K562 treated with DMSO at 1 percent for 12 hours (cell line): ENCODE data around the gene FGF11. TPM values are rescaled to one million over a fixed set of nuclear protein-coding genes. Genes with fewer than 3 reads are reported as not detected.

ENCODE experiments used
- total RNA-seq: library from RNA; unstranded; fragments of 300-600 nt; gene quantifications from 2 replicates; pipeline ENCODE4 v1.2.3, GENCODE V29; 2022; ENCODE audit not compliant: insufficient read depth

Gene FGF11
- total RNA-seq, result 3.8 and 6.1 TPM in 2 replicates

DNA sequence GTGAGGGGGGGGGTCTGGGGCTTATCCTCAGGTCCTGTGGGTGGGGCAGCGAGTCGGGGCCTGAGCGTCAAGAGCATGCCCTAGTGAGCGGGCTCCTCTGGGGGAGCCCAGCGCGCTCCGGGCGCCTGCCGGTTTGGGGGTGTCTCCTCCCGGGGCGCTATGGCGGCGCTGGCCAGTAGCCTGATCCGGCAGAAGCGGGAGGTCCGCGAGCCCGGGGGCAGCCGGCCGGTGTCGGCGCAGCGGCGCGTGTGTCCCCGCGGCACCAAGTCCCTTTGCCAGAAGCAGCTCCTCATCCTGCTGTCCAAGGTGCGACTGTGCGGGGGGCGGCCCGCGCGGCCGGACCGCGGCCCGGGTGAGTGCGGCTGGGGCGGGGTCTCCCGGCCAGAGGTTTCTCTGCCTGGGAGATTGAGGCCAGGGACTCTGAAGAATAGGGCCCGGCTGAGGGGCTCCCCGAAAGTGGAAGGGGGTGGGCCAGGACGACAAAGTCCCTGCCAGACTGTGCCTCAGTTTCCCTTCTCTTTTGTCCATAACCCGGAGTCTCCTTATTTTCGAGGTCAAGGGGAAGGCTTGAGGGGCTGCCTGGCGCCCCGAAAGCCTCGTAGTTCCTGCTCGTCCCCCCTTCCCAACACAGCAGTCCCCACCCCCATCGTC, at the start of gene FGF11:
Gene FGF11 (plus strand): TSS at position 51 of the 651 bp plus-strand sequence. CDS start 109 bp downstream, at position 160.

DNA sequence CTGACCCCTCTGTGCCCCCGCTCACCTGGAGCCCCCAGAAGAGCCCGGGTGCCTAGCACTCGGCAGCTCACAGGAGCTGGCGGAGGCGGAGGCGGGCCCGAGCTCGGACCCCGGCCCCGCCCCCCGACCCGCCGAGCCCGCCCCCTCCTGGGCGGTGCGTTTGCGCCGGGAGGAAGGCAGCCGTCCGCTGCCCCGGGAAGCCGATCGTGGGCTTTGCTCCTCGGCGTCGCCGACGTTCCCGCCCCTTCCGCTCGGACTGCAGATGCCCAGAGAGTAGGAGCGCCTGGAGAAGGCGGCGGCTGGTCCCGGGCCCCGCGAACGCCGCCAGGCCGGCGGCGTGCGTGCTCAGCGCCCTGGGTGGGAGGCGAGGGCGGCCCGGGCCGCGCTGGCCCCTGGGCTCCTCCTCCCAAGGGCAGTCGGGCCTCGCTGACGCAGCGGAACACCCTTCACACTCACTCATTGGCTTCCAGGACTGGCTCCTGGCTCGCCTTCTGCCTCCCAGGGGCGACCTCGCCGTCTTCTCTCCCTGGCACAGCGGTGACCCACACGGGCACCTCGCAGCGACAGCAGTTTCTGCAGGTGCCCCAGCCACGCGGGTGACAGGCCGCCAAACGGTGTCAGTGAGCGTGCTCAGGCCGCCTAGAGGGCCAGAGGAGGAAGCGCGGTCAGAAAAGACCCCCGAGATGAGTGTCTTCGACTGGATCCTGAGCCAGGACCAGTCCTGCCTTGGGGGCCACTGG, 44.7 kb upstream of the FGF11 start, which contains the start of gene PLSCR3:
Gene PLSCR3 (minus strand): TSS at position 74 of the 740 bp plus-strand sequence. CDS start 415 bp downstream, outside the sequence.

GRCh38 chr17:7403977-7404736, 35.2 kb upstream of the FGF11 start, which contains the start of gene TMEM256:
TMEM256 (minus strand) TSS chr17:7404097; CDS start chr17:7404084, 13 bp downstream.

GRCh38 chr17:7407485-7408251, 31.6 kb upstream of the FGF11 start, which contains the start of gene NLGN2:
NLGN2 (plus strand) TSS chr17:7407845; CDS start chr17:7408256, 411 bp downstream.

GRCh38 chr17:7419819-7420610, 19.3 kb upstream of the FGF11 start, which contains the start of gene SPEM1:
SPEM1 (plus strand) TSS chr17:7420324; CDS start chr17:7420385, 61 bp downstream.

GRCh38 chr17:7425316-7425715, 14.0 kb upstream of the FGF11 start, which contains the start of gene SPEM2:
SPEM2 (plus strand) TSS chr17:7425616; CDS start chr17:7425689, 73 bp downstream.

DNA sequence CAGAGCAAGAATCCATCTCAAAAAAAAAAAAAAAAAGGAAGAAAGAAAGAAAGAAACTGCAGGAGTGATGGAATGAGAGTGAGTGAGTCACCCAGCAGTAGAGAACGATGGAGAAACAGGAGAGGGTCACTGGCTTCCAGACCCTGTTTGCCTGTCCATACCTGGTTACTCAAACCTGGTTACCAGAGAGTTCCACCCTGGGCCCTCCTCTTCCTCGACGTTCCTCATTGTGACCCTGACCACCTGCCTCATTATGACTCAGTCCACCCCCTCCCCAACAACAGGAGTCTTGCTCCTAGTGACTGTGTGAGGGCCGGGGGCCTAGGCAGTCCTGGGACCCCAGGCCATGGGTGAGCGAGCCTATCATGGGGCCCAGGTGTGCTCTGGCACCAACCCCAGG, 10.8 kb upstream of the FGF11 start, which contains the start of gene SPEM3:
Gene SPEM3 (plus strand): TSS at position 301 of the 400 bp plus-strand sequence. CDS start 46 bp downstream, at position 347.

GRCh38 chr17:7444682-7445618, 5.6 kb downstream of the FGF11 start, which contains the start of gene CHRNB1:
CHRNB1 (plus strand) TSS chr17:7445061; CDS start chr17:7445128, 67 bp downstream.

DNA sequence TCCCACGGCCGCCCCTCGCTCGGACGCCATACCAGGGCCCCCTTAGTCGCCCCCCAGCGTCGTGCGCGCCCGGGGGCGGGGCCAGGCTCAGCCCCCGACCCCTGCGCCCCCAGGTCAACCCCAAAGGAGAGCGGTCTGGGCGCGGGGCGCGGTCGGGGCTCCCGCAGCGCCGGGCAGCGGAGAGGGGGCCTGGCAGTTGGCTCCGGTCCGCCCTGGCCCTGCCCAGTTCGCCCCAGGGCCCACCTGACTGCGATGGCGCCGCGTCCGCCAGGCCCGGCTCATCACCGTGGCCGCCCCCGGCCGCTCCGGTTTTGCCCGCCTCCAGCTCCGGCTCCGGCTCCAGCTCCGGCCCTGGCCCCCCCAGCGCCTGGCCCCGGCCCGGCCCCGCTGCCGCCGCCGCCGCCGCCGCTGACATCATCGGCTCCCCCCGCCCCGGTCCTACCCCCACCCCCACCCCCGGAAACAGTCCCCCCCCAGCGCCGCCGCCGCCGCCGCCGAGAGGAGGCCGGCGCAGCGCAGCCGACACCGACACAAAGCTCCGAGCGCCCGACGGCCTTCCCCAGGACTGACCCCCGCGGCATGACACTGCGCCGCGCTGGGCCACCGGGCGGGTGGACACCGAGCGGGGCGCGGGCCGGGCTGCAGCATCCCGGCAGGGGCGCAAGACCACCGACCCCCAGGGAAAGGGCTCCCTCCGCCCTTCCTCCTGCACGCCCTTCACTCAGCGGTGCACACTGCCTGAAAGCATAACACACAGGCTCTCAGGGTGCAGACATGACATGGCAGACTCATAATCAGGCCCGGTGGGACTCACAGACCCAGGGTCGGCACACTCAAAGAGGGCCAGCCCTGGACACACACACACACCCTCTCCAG, 40.1 kb downstream of the FGF11 start, which contains the start of gene ZBTB4:
Gene ZBTB4 (minus strand): TSS at position 419 of the 876 bp plus-strand sequence. CDS start 12,830 bp downstream, outside the sequence.

GRCh38 chr17:7481275-7481674, 42.0 kb downstream of the FGF11 start, which contains the start of gene SLC35G6:
SLC35G6 (plus strand) TSS chr17:7481446; CDS start chr17:7481517, 71 bp downstream.

GRCh38 chr17:7484067-7484918, 45.0 kb downstream of the FGF11 start, which contains the start of gene POLR2A:
POLR2A (plus strand) TSS chr17:7484366.

Other genes with a start within 250 kb of the FGF11 start
- 2.6 and 2.8 TPM in 2 replicates for gene DLG4, start 219.7 kb upstream of the FGF11 start, total RNA-seq
- 256 and 286 TPM in 2 replicates for gene ACADVL, start 219.6 kb upstream of the FGF11 start, total RNA-seq
- 32.1 and 61.1 TPM in 2 replicates for gene DVL2, start 205.0 kb upstream of the FGF11 start, total RNA-seq
- gene PHF23, start 200.1 kb upstream of the FGF11 start, total RNA-seq, result 23.0 and 29.8 TPM in 2 replicates
- 233 and 263 TPM in 2 replicates for gene GABARAP, start 197.1 kb upstream of the FGF11 start, total RNA-seq
- 60.4 and 70.5 TPM in 2 replicates for gene CTDNEP1, start 187.8 kb upstream of the FGF11 start, total RNA-seq
- 55.2 and 59.1 TPM in 2 replicates for gene ELP5, start 187.3 kb upstream of the FGF11 start, total RNA-seq
- 15.9 and 34.5 TPM in 2 replicates for gene CLDN7, start 177.0 kb upstream of the FGF11 start, total RNA-seq
- gene SLC2A4, start 157.8 kb upstream of the FGF11 start, total RNA-seq, result not detected in 2 replicates
- gene YBX2, start 144.9 kb upstream of the FGF11 start, total RNA-seq, result not detected in 2 replicates
- gene EIF5A, start 131.9 kb upstream of the FGF11 start, total RNA-seq, result 279 and 294 TPM in 2 replicates
- gene GPS2, start 124.2 kb upstream of the FGF11 start, total RNA-seq, result 43.1 and 74.6 TPM in 2 replicates
- gene NEURL4, start 110.2 kb upstream of the FGF11 start, total RNA-seq, result 7.2 and 16.1 TPM in 2 replicates
- 2.4 and 3.7 TPM in 2 replicates for gene ACAP1, start 103.0 kb upstream of the FGF11 start, total RNA-seq
- 4.2 and 6.3 TPM in 2 replicates for gene KCTD11, start 87.3 kb upstream of the FGF11 start, total RNA-seq
- gene TMEM95, start 84.4 kb upstream of the FGF11 start, total RNA-seq, result not detected in 2 replicates
- gene TNK1, start 58.4 kb upstream of the FGF11 start, total RNA-seq, result 4.7 and 6.0 TPM in 2 replicates
- gene PLSCR3, start 45.0 kb upstream of the FGF11 start, total RNA-seq, result 7.2 and 9.4 TPM in 2 replicates
- 43.4 and 76.9 TPM in 2 replicates for gene TMEM256, start 35.4 kb upstream of the FGF11 start, total RNA-seq
- gene NLGN2, start 31.7 kb upstream of the FGF11 start, total RNA-seq, result 4.4 and 13.0 TPM in 2 replicates
- gene SPEM1, start 19.2 kb upstream of the FGF11 start, total RNA-seq, result not detected in 2 replicates
- gene SPEM2, start 13.9 kb upstream of the FGF11 start, total RNA-seq, result not detected in 2 replicates
- not detected in 2 replicates for gene SPEM3, start 10.7 kb upstream of the FGF11 start, total RNA-seq
- gene TMEM102, start 4.1 kb upstream of the FGF11 start, total RNA-seq, result 12.3 and 12.6 TPM in 2 replicates
- gene CHRNB1, start 5.5 kb downstream of the FGF11 start, total RNA-seq, result 10.1 and 10.9 TPM in 2 replicates
- gene ZBTB4, start 40.1 kb downstream of the FGF11 start, total RNA-seq, result 1.2 and 5.1 TPM in 2 replicates
- not detected in 2 replicates for gene SLC35G6, start 41.9 kb downstream of the FGF11 start, total RNA-seq
- gene POLR2A, start 44.9 kb downstream of the FGF11 start, total RNA-seq, result 19.1 and 87.4 TPM in 2 replicates
- gene TNFSF12, start 109.5 kb downstream of the FGF11 start, total RNA-seq, result 0.73 TPM in 1 of 2 replicates, not detected in the other
- gene TNFSF13, start 119.2 kb downstream of the FGF11 start, total RNA-seq, result 2.0 TPM in 1 of 2 replicates, not detected in the other
- 34.6 and 35.9 TPM in 2 replicates for gene SENP3, start 122.4 kb downstream of the FGF11 start, total RNA-seq
- gene CD68, start 140.1 kb downstream of the FGF11 start, total RNA-seq, result 29.0 and 33.7 TPM in 2 replicates
- gene MPDU1, start 144.3 kb downstream of the FGF11 start, total RNA-seq, result 58.4 and 59.6 TPM in 2 replicates
- gene SOX15, start 150.6 kb downstream of the FGF11 start, total RNA-seq, result 2.3 and 5.6 TPM in 2 replicates
- gene FXR2, start 175.4 kb downstream of the FGF11 start, total RNA-seq, result 43.7 and 60.0 TPM in 2 replicates
- 61.5 and 61.6 TPM in 2 replicates for gene SAT2, start 188.3 kb downstream of the FGF11 start, total RNA-seq
- not detected in 2 replicates for gene SHBG, start 190.6 kb downstream of the FGF11 start, total RNA-seq
- 1.7 and 4.2 TPM in 2 replicates for gene ATP1B2, start 211.4 kb downstream of the FGF11 start, total RNA-seq
- 5.9 and 6.0 TPM in 2 replicates for gene TP53, start 248.0 kb downstream of the FGF11 start, total RNA-seq
- gene WRAP53, start 249.0 kb downstream of the FGF11 start, total RNA-seq, result 40.5 and 46.5 TPM in 2 replicates